Prostate gland (tissue), 2 donors: ENCODE measurements around the gene B4GALNT2. TPM values are rescaled to one million over a fixed set of nuclear protein-coding genes. Genes with fewer than 3 reads are reported as not detected.
"Not testable (repeated sequence)": the region's sequence is repeated elsewhere in the genome, so short reads cannot be mapped to it uniquely, and the experiment has no call there.

Source experiments
- DNase-seq: peaks from one replicate; pipeline ENCODE4 v3.0.0-alpha.2; 2019; ENCODE audit warnings: low spot score
- H3K27ac ChIP-seq, 2 donors: fragments of 200-600 bp; sonication (generic); 2 replicates each; pipeline ENCODE4 v1.5.1; 2017 to 2019
- H3K27me3 ChIP-seq: fragments of 200-600 bp; sonication (generic); replicated peaks from 2 replicates; pipeline ENCODE4 v1.5.1; 2019; ENCODE audit not compliant: insufficient read depth
- H3K36me3 ChIP-seq, 2 donors: fragments of 200-600 bp; sonication (generic); 1 replicate in 1 of 2; 2 replicates in 1 of 2; pipeline versions ENCODE4 v1.5.1 to v1.8.1; 2017 to 2019
- H3K4me1 ChIP-seq: fragments of 200-600 bp; sonication (generic); replicated peaks from 2 replicates; pipeline ENCODE4 v1.5.1; 2019
- H3K4me3 ChIP-seq, 2 donors: fragments of 200-600 bp; sonication (generic); 2 replicates each; pipeline ENCODE4 v1.5.1; 2017 to 2019
- H3K9me3 ChIP-seq: fragments of 200-600 bp; sonication (generic); 2 replicates; pipeline ENCODE4 v1.5.1; 2017
- CTCF ChIP-seq, 4 experiments: fragments of 200-600 bp in 2 of 4; fragments of 450-650 bp in 2 of 4; sonication (generic) in 2 of 4; IDR thresholded peaks; 1 replicate in 3 of 4; 2 replicates in 1 of 4; pipeline ENCODE4 v1.5.1; 2016 to 2019; ENCODE audit warnings: antibody characterized with exemption in 4 of 4, mild to moderate bottlenecking in 2 of 4, moderate library complexity in 2 of 4
- POLR2A ChIP-seq: fragments of 450-650 bp; IDR thresholded peaks from one replicate; pipeline ENCODE4 v1.6.1; 2016; ENCODE audit warnings: antibody characterized with exemption, mild to moderate bottlenecking
- POLR2AphosphoS5 ChIP-seq: sonication (generic); formaldehyde crosslinking; IDR thresholded peaks from one replicate; pipeline ENCODE4 v1.6.1; 2017; ENCODE audit warnings: antibody characterized with exemption
- WGBS: methylation state at CpG from one replicate; pipeline ENCODE4 v1.1.5; 2018; 5-methylcytosine and 5-hydroxymethylcytosine counted together
- intact Hi-C: fragments of 100-400 bp; cut with DNase I; formaldehyde crosslinking; loops from one replicate; pipeline ENCODE4 v1.14.2; 2022
- total RNA-seq, 2 donors: library from RNA; depleted of rRNA; stranded (reverse); fragments of >200 nt; gene quantifications; one replicate each; pipeline ENCODE4 v1.1.0, GENCODE V29; 2016

The B4GALNT2 gene
- total RNA-seq, 2 donors from 2014 or later, result not detected

- no peak for TF ChIP-seq POLR2AphosphoS5
- TF ChIP-seq CTCF (IDR thresholded peaks at IDR 0.05), result no peak
- TF ChIP-seq POLR2A, result no peak
- no peaks in the 10 kb centered on the region for H3K9me3 ChIP-seq
- H3K27me3 ChIP-seq, result no peaks in the 10 kb centered on the region
- H3K36me3 ChIP-seq, result no peaks in the 10 kb centered on the region
- intact Hi-C loops, result no loop called here
- WGBS, result 67% methylated on average over 6 of the region's 6 CpGs
- no peak overlapping the region for H3K4me3 ChIP-seq
- no peak for DNase-seq
- no peaks in the 10 kb centered on the region for H3K4me1 ChIP-seq
- H3K27ac ChIP-seq, result no peak overlapping the region
Measured at GRCh38 chr17:49180998-49181635, 48.5 kb downstream of the B4GALNT2 start.

- H3K36me3 ChIP-seq, result no peaks in the 10 kb centered on the region
- no peak overlapping the region for H3K27ac ChIP-seq
- no peak for TF ChIP-seq POLR2AphosphoS5
- TF ChIP-seq POLR2A, result no peak
- TF ChIP-seq CTCF (IDR thresholded peaks at IDR 0.05), result no peak
- H3K4me3 ChIP-seq, result no peak overlapping the region
- H3K9me3 ChIP-seq, result no peaks in the 10 kb centered on the region
- H3K27me3 ChIP-seq, result no peaks in the 10 kb centered on the region
- DNase-seq, result no peak
- 81% methylated on average over 5 of the region's 5 CpGs for WGBS
- intact Hi-C loops, result no loop called here
- no peaks in the 10 kb centered on the region for H3K4me1 ChIP-seq
Measured at GRCh38 chr17:49183341-49183740, 50.8 kb downstream of the B4GALNT2 start.

GRCh38 chr17:49183801-49184200 is 51.2 kb downstream of the B4GALNT2 start:
- intact Hi-C loops, result no loop called here
- TF ChIP-seq POLR2A (no peak), POLR2AphosphoS5 (no peak), CTCF (IDR thresholded peaks at IDR 0.05) (no peak)
- H3K4me1 ChIP-seq, result no peaks in the 10 kb centered on the region
- H3K9me3 ChIP-seq, result no peaks in the 10 kb centered on the region
- no peak for DNase-seq
- 90% methylated on average over 6 of the region's 7 CpGs for WGBS
- no peak overlapping the region for H3K27ac ChIP-seq
- no peaks in the 10 kb centered on the region for H3K36me3 ChIP-seq
- H3K4me3 ChIP-seq, result no peak overlapping the region
- H3K27me3 ChIP-seq, result no peaks in the 10 kb centered on the region

- intact Hi-C loops, H3K4me1 ChIP-seq, DNase-seq, H3K4me3 ChIP-seq, H3K9me3 ChIP-seq, H3K27ac ChIP-seq, H3K27me3 ChIP-seq, H3K36me3 ChIP-seq: not testable (repeated sequence)
Measured at GRCh38 chr17:49184522-49184921, 52.0 kb downstream of the B4GALNT2 start.

GRCh38 chr17:49185381-49185780 is 52.8 kb downstream of the B4GALNT2 start:
- H3K4me1 ChIP-seq, intact Hi-C loops, H3K9me3 ChIP-seq, H3K27ac ChIP-seq, DNase-seq, H3K36me3 ChIP-seq, H3K27me3 ChIP-seq, H3K4me3 ChIP-seq: not testable (repeated sequence)
- WGBS, result 100% methylated on average over 1 of the region's 1 CpG

- Histone ChIP-seq H3K9me3 (no peaks in the 10 kb centered on the region), H3K4me1 (no peaks in the 10 kb centered on the region), H3K4me3 (no peak overlapping the region), H3K27ac (no peak overlapping the region), H3K27me3 (no peaks in the 10 kb centered on the region), H3K36me3 (no peaks in the 10 kb centered on the region)
- DNase-seq, result no peak
- WGBS, result 91% methylated on average over 3 of the region's 3 CpGs
- intact Hi-C loops, result no loop called here
- TF ChIP-seq CTCF (IDR thresholded peaks at IDR 0.05), result no peak
- no peak for TF ChIP-seq POLR2AphosphoS5
- no peak for TF ChIP-seq POLR2A
Measured at GRCh38 chr17:49187301-49187700, 54.7 kb downstream of the B4GALNT2 start.
